Fibroblast of the aortic adventitia (primary cell): ENCODE results near the gene MYL9. TPM values are rescaled to one million over a fixed set of nuclear protein-coding genes. Genes with fewer than 3 reads are reported as not detected.

Experiments used
- DNase-seq: peaks from one replicate; pipeline ENCODE4 v3.0.0-alpha.2; 2010; ENCODE audit warnings: low read depth
- H3K4me3 ChIP-seq: 2 replicates; pipeline ENCODE4 v1.5.1; 2011; ENCODE audit warnings: low read depth, mild to moderate bottlenecking, control low read depth, low read length, moderate library complexity
- CTCF ChIP-seq: IDR thresholded peaks from 2 replicates; pipeline ENCODE4 v1.5.1; 2011; ENCODE audit warnings: mild to moderate bottlenecking, low read length, control low read depth, inconsistent platforms; ENCODE audit not compliant: insufficient read depth
- total RNA-seq: library from RNA; depleted of rRNA; stranded (reverse); fragments of >200 nt; gene quantifications from 2 replicates; pipeline ENCODE4 v1.2.3, GENCODE V29; 2012; ENCODE audit warnings: low replicate concordance

MYL9 gene
- total RNA-seq, 1 donor = 43.6 TPM

DNA sequence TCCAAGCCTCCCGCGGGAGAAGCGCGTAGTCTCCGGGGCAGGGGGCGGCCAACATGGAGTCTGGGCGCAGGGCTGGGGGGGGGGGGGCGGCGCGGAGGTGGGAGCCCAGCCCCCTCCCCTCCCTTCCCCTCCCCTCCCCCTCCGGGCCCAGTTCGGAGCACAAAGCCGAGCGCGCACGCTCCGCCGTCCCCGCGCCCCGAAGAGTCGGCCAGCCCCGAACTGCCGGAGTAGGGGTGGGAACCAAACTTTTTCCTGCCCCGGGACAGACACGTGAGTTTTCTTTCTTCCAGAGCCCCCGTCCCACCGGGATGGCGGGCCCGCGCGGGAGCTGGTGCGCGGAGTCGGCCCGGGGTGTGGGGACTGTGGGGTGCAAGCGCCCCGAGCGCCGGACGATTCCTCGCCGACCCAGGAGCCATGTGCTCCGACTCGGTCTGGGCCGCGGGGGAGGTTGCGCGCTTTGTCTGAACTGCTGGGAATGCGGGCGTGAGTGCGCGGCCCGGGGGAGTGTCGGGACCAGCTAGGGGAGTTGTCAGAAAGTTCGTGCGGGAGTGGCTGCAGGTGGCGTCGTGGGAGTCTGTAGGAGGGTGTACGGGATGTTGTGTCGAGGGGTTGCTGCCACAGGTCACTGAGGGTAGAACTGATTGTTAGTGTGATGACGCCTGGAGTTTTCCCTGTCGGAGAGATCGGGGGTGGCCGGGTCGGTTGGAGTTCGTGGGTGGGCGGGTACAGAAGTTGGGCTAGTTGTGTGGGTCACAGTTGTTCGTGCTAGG is 33.2 kb downstream of the MYL9 start:
- H3K4me3 ChIP-seq = peak overlapping the region; percentile 70
- peak; percentile 32 for DNase-seq
- no peak for TF ChIP-seq CTCF

GRCh38 chr20:36576081-36576445 is 34.7 kb downstream of the MYL9 start:
- no peak for TF ChIP-seq CTCF
- no peak for DNase-seq
- no peak overlapping the region for H3K4me3 ChIP-seq

- no peak for TF ChIP-seq CTCF
- no peak overlapping the region for H3K4me3 ChIP-seq
- DNase-seq = no peak
Measured at GRCh38 chr20:36578356-36579041, 37.2 kb downstream of the MYL9 start.

GRCh38 chr20:36579996-36580545 is 38.8 kb downstream of the MYL9 start:
- peak; percentile 38 for DNase-seq
- TF ChIP-seq CTCF = no peak

DNA sequence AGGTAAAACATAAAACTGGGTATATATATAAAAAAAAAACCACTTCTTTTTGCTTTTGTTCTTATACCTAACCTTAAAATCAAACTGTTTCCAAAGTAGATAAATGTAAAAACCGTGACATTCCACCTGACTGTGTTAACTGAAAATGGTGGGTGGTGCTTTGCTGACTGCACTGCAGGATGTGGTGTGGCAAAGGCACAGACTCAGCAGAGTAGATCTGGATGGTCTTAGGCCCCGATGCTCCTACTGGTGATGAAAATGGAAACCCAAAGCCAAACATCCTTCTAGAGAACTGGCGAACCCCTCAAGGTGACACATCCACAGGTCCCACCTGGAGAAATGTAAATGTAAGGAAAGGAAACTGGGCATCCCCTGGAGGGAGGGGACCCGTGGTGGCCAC is 41.0 kb downstream of the MYL9 start:
- DNase-seq = no peak
- TF ChIP-seq CTCF = no peak
- H3K4me3 ChIP-seq = no peak overlapping the region

More at GRCh38 chr20:36579996-36580545, 38.8 kb downstream of the MYL9 start:
- H3K4me3 ChIP-seq = no peak overlapping the region

GRCh38 chr20:36582821-36583220 is 41.5 kb downstream of the MYL9 start:
- no peak overlapping the region for H3K4me3 ChIP-seq
- no peak for DNase-seq
- TF ChIP-seq CTCF = no peak
